ENCODE results near the gene PFKFB1. TPM values are rescaled to one million over a fixed set of nuclear protein-coding genes. Genes with fewer than 3 reads are reported as not detected.
A peak's percentile ranks its signal among the peaks of the same experiment; 100 is the strongest.

The PFKFB1 gene
- total and polyA plus RNA-seq, 3 donors from 2014 or later, result 1.0 to 1.5 (median 1.4) TPM

- Histone ChIP-seq H3K27me3 (no peaks in the 10 kb centered on the region), H3K4me3 (no peak overlapping the region), H3K4me1 (no peaks in the 10 kb centered on the region), H3K36me3 (ENCODE audit: low read depth, missing control alignments) (no peaks in the 10 kb centered on the region), H3K27ac (no peak overlapping the region), H3K9me3 (no peaks in the 10 kb centered on the region)
- intact Hi-C loops (cut with DNase I; ENCODE audit: low total_unique reads), result no loop called here
- no peak for DNase-seq
- TF ChIP-seq POLR2A (IDR thresholded peaks at IDR 0.05), result no peak
- TF ChIP-seq CTCF (IDR thresholded peaks at IDR 0.05), result no peak
Measured at GRCh38 chrX:55026143-55026542, 32.2 kb upstream of the PFKFB1 start.

DNA sequence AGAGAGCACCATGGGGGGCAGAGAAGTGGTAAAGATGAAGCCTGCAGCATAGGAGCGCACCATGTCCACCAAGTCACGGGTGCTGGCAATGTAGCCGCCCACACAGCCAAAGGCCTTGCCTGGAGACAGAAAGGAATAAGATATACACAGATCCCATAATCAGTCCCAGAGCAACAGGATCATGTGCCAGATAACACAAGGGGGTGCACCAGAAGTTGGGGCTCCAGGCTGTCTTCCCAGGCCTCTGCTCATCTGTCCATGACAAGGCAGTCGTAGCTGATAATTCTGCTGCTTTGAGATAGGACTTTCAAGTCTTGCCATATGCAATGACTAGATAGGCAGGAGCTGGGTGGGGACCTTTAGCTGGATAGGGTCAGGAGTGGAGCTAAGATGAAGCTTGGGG, 20.9 kb upstream of the PFKFB1 start:
- TF ChIP-seq POLR2A (IDR thresholded peaks at IDR 0.05), result no peak
- no peak for TF ChIP-seq CTCF (IDR thresholded peaks at IDR 0.05)
- Histone ChIP-seq H3K36me3 (ENCODE audit: low read depth, missing control alignments) (no peaks in the 10 kb centered on the region), H3K4me3 (no peak overlapping the region), H3K9me3 (no peaks in the 10 kb centered on the region), H3K27me3 (no peaks in the 10 kb centered on the region), H3K27ac (no peak overlapping the region), H3K4me1 (no peaks in the 10 kb centered on the region)
- no peak for DNase-seq
- intact Hi-C loops (cut with DNase I; ENCODE audit: low total_unique reads), result no loop called here
- WGBS, 2 donors, result 100% methylated on average over 1 to 4 of the region's 4 CpGs

DNA sequence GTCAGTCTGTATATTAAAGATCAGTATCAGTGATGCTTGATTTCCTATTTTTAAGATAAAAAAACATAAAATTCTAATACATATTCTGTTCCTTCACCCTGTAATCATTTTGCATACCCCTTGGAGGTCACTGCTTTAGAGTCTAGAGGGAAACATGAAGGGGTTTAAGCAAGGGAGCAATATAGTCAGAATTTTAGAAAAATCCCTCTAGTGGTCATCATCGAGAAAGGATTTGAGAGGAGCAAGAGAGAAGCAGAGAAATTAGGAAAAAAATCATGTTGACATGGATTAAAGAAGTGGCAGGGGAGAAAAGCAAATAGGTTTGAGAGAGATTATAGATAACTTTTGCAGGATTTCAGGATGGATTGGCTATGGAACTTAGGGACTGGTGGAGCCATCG, 17.3 kb upstream of the PFKFB1 start:
- 43 to 67% methylated on average over 2 of the region's 2 CpGs for WGBS, 2 donors
- H3K36me3 ChIP-seq (ENCODE audit: low read depth, missing control alignments), result no peaks in the 10 kb centered on the region
- H3K27me3 ChIP-seq, result no peaks in the 10 kb centered on the region
- no peaks in the 10 kb centered on the region for H3K4me1 ChIP-seq
- H3K4me3 ChIP-seq, result no peak overlapping the region
- no peaks in the 10 kb centered on the region for H3K9me3 ChIP-seq
- intact Hi-C loops (cut with DNase I; ENCODE audit: low total_unique reads), result no loop called here
- no peak for TF ChIP-seq POLR2A (IDR thresholded peaks at IDR 0.05)
- peak in 1 of 3 experiments; percentile 8 for TF ChIP-seq CTCF (IDR thresholded peaks at IDR 0.05)
- no peak overlapping the region for H3K27ac ChIP-seq
- no peak for DNase-seq

- TF ChIP-seq CTCF (IDR thresholded peaks at IDR 0.05) (no peak), POLR2A (IDR thresholded peaks at IDR 0.05) (no peak)
- no peaks in the 10 kb centered on the region for H3K9me3 ChIP-seq
- intact Hi-C loops (cut with DNase I; ENCODE audit: low total_unique reads), result no loop called here
- 64 to 73% methylated on average over 6 to 9 of the region's 9 CpGs for WGBS, 2 donors
- no peaks in the 10 kb centered on the region for H3K4me1 ChIP-seq
- no peaks in the 10 kb centered on the region for H3K36me3 ChIP-seq (ENCODE audit: low read depth, missing control alignments)
- H3K4me3 ChIP-seq, result no peak overlapping the region
- H3K27me3 ChIP-seq, result no peaks in the 10 kb centered on the region
- DNase-seq, result no peak
- no peak overlapping the region for H3K27ac ChIP-seq
Measured at GRCh38 chrX:55008571-55009358, 14.8 kb upstream of the PFKFB1 start.

GRCh38 chrX:55007656-55008055, 13.7 kb upstream of the PFKFB1 start:
- WGBS, 2 donors, result 62 to 80% methylated on average over 5 to 6 of the region's 6 CpGs
- H3K4me3 ChIP-seq, result no peak overlapping the region
- H3K36me3 ChIP-seq (ENCODE audit: low read depth, missing control alignments), result no peaks in the 10 kb centered on the region
- DNase-seq, result no peak
- H3K9me3 ChIP-seq, result no peaks in the 10 kb centered on the region
- no peaks in the 10 kb centered on the region for H3K27me3 ChIP-seq
- no peaks in the 10 kb centered on the region for H3K4me1 ChIP-seq
- intact Hi-C loops (cut with DNase I; ENCODE audit: low total_unique reads), result no loop called here
- TF ChIP-seq POLR2A (IDR thresholded peaks at IDR 0.05) (no peak), CTCF (IDR thresholded peaks at IDR 0.05) (no peak)
- H3K27ac ChIP-seq, result no peak overlapping the region

Data from testis (tissue), 3 donors.